HG03432 (cell line): ENCODE measurements around the gene MAMLD1.

Experiments used
- ATAC-seq: cut with Tn5 transposase; IDR thresholded peaks from one replicate; pipeline ENCODE4 v1.9.1; 2021; ENCODE audit warnings: mild to moderate bottlenecking, moderate library complexity; ENCODE audit not compliant: unreplicated experiment

The MAMLD1 gene

DNA sequence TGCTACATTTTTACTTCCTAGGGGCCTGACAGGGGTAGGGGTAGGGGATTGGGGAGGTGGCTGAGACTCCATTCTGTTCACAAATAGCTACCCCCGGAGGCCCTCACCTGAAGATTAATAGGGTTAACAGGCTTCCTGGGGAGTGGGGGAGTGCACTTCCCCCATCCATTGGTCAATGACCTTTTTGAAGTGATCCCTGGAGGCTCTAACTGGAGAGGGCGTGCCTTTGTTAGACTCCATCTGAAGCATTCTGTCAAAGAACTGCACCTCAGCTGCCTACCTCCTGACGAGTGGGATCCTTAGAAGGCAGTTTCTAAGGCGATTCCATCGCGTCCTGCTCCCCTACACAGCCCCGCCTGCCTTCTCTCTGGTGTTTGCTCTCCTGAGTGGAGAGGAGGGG lies 195.3 kb downstream of the MAMLD1 start:
- ATAC-seq = no peak
